Keratinocyte (primary cell): Measurements from ENCODE around the gene NUP85. TPM values are rescaled to one million over a fixed set of nuclear protein-coding genes. Genes with fewer than 3 reads are reported as not detected.

Experiments used
- DNase-seq: peaks from one replicate; pipeline ENCODE4 v3.0.0-alpha.2; 2011; ENCODE audit warnings: low read depth, missing footprints, low spot score
- FAIRE-seq: peaks from 2 replicates; lab custom pipeline; 2011; peaks lifted over from hg19 to GRCh38; lab: Jason Lieb, UNC
- H2AFZ ChIP-seq: 2 replicates; pipeline ENCODE4 v1.6.0; 2012; ENCODE audit warnings: low read length, control low read depth, inconsistent platforms; ENCODE audit not compliant: control insufficient read depth
- H3K27ac ChIP-seq: 2 replicates; pipeline ENCODE4 v1.5.1; 2011; ENCODE audit warnings: low read length; ENCODE audit not compliant: control insufficient read depth, insufficient read depth
- H3K27me3 ChIP-seq: 3 replicates; pipeline ENCODE4 v1.6.0; 2011; ENCODE audit warnings: low read length; ENCODE audit not compliant: control insufficient read depth, insufficient read depth; ENCODE audit errors: extremely low read depth
- H3K36me3 ChIP-seq, 2 experiments: 2 replicates in 1 of 2; 3 replicates in 1 of 2; pipeline ENCODE4 v1.5.1; 2011; ENCODE audit warnings: low read length in 2 of 2, mild to moderate bottlenecking in 1 of 2; ENCODE audit not compliant: control insufficient read depth in 2 of 2, insufficient read depth in 2 of 2; ENCODE audit errors: extremely low read depth in 1 of 2
- H3K4me1 ChIP-seq: 3 replicates; pipeline ENCODE4 v1.5.1; 2011; ENCODE audit warnings: low read length; ENCODE audit not compliant: control insufficient read depth, insufficient read depth; ENCODE audit errors: extremely low read depth
- H3K4me2 ChIP-seq: 3 replicates; pipeline ENCODE4 v1.6.0; 2011; ENCODE audit warnings: low read depth, low read length; ENCODE audit not compliant: control insufficient read depth, insufficient read depth; ENCODE audit errors: extremely low read depth
- H3K4me3 ChIP-seq, 3 experiments: fragments of 200-600 bp in 1 of 3; sonication (generic) in 1 of 3; 2 replicates in 2 of 3; 3 replicates in 1 of 3; pipeline ENCODE4 v1.5.1; 2011 to 2016; ENCODE audit warnings: low read length in 3 of 3, mild to moderate bottlenecking in 3 of 3, control low read depth in 2 of 3, inconsistent platforms in 1 of 3, low read depth in 1 of 3, mixed read lengths in 1 of 3, mixed run types in 1 of 3, moderate library complexity in 1 of 3; ENCODE audit not compliant: control insufficient read depth in 2 of 3, insufficient read depth in 2 of 3; ENCODE audit errors: extremely low read depth in 1 of 3
- H3K79me2 ChIP-seq: 2 replicates; pipeline ENCODE4 v1.6.0; 2012; ENCODE audit warnings: low read length; ENCODE audit not compliant: control insufficient read depth, insufficient read depth
- H3K9ac ChIP-seq: 3 replicates; pipeline ENCODE4 v1.6.0; 2011; ENCODE audit warnings: low read length; ENCODE audit not compliant: control insufficient read depth, insufficient read depth; ENCODE audit errors: extremely low read depth
- H3K9me1 ChIP-seq: 3 replicates; pipeline ENCODE4 v1.6.0; 2011; ENCODE audit warnings: low read length; ENCODE audit not compliant: control insufficient read depth, insufficient read depth; ENCODE audit errors: extremely low read depth
- H3K9me3 ChIP-seq: 2 replicates; pipeline ENCODE4 v1.5.1; 2012; ENCODE audit warnings: low read depth, low read length; ENCODE audit not compliant: control insufficient read depth
- H4K20me1 ChIP-seq: 3 replicates; pipeline ENCODE4 v1.6.0; 2011; ENCODE audit warnings: low read length; ENCODE audit not compliant: control insufficient read depth, insufficient read depth; ENCODE audit errors: extremely low read depth
- CTCF ChIP-seq, 3 experiments: IDR thresholded peaks in 1 of 3; conservative IDR thresholded peaks in 1 of 3; optimal IDR thresholded peaks in 1 of 3; 2 replicates in 2 of 3; 3 replicates in 1 of 3; pipeline versions ENCODE3 to v1.5.1; 2011; ENCODE audit warnings: low read length in 3 of 3, mild to moderate bottlenecking in 3 of 3, moderate library complexity in 2 of 3, control low read depth in 1 of 3, inconsistent platforms in 1 of 3; ENCODE audit not compliant: insufficient read depth in 2 of 3; ENCODE audit errors: extremely low read depth in 1 of 3
- EZH2 ChIP-seq: IDR thresholded peaks from one replicate; pipeline ENCODE4 v1.6.1; 2012; ENCODE audit warnings: inconsistent platforms, mild to moderate bottlenecking, low read length, moderate library complexity
- dilution Hi-C: fragments of 300-500 bp; cut with MboI; formaldehyde crosslinking; loops from one replicate; pipeline ENCODE4 v1.7.0; 2020; ENCODE audit warnings: low sequenced_read_pairs; ENCODE audit not compliant: extremely low pct_ligation_motif_present
- polyA plus RNA-seq, 5 experiments: library from polyadenylated mRNA; depleted of rRNA in 3 of 5; stranded (reverse) in 3 of 5; stranded (forward) in 1 of 5; unstranded in 1 of 5; fragments of >200 nt; gene quantifications; 1 replicate in 1 of 5; 2 replicates in 3 of 5; 3 replicates in 1 of 5; pipeline versions ENCODE4 v1.2.1 to v1.2.3, GENCODE V29; 2011 to 2012; ENCODE audit warnings: missing spikeins in 2 of 5, low read depth in 1 of 5, low replicate concordance in 1 of 5

NUP85 gene
- polyA plus RNA-seq, 1 donor (not counting 4 experiments of a cell fraction or from before 2014, with no cell fraction given): 64.4 TPM

- no peak for TF ChIP-seq CTCF (optimal IDR thresholded peaks at IDR 0.05 in 1 of 3, IDR thresholded peaks at IDR 0.05 in 1 of 3, conservative IDR thresholded peaks at IDR 0.05 in 1 of 3; ENCODE audit: extremely low read depth in 1 of 3, insufficient read depth in 2 of 3, low read length in 3 of 3)
- no peak for TF ChIP-seq EZH2
- Histone ChIP-seq H3K79me2 (peaks cover 5% of the 10 kb centered on the region), H3K4me1 (no peaks in the 10 kb centered on the region), H2AFZ (no peak overlapping the region), H3K4me3 (no peak overlapping the region), H4K20me1 (no peaks in the 10 kb centered on the region), H3K9ac (no peak overlapping the region), H3K4me2 (no peak overlapping the region), H3K27ac (no peak overlapping the region), H3K36me3 (peaks cover 48 to 55% of the 10 kb centered on the region in 2 experiments), H3K9me1 (no peaks in the 10 kb centered on the region), H3K27me3 (no peaks in the 10 kb centered on the region), H3K9me3 (no peaks in the 10 kb centered on the region)
- FAIRE-seq (no peak), DNase-seq (no peak)
- dilution Hi-C loops: no loop called here
Measured at GRCh38 chr17:75244133-75244866, 38.8 kb downstream of the NUP85 start.

GRCh38 chr17:75245011-75245410 lies 39.5 kb downstream of the NUP85 start:
- Histone ChIP-seq H3K36me3 (peaks cover 46 to 50% of the 10 kb centered on the region in 2 experiments), H3K9me1 (no peaks in the 10 kb centered on the region)
- dilution Hi-C loops: no loop called here

More at GRCh38 chr17:75245011-75245410, 39.5 kb downstream of the NUP85 start:
- no peak for TF ChIP-seq CTCF (optimal IDR thresholded peaks at IDR 0.05 in 1 of 3, IDR thresholded peaks at IDR 0.05 in 1 of 3, conservative IDR thresholded peaks at IDR 0.05 in 1 of 3; ENCODE audit: extremely low read depth in 1 of 3, insufficient read depth in 2 of 3, low read length in 3 of 3)
- no peak for TF ChIP-seq EZH2
- DNase-seq (no peak), FAIRE-seq (no peak)
- Histone ChIP-seq H3K79me2 (peaks cover 11% of the 10 kb centered on the region), H3K4me1 (no peaks in the 10 kb centered on the region), H2AFZ (no peak overlapping the region), H3K4me2 (no peak overlapping the region), H4K20me1 (no peaks in the 10 kb centered on the region), H3K27me3 (no peaks in the 10 kb centered on the region), H3K4me3 (no peak overlapping the region), H3K27ac (no peak overlapping the region), H3K9ac (no peak overlapping the region), H3K9me3 (no peaks in the 10 kb centered on the region)
